HG03439 (cell line): Measurements from ENCODE around the gene BACH2.

Experiments used
- ATAC-seq: cut with Tn5 transposase; IDR thresholded peaks from one replicate; pipeline ENCODE4 v1.9.1; 2021; ENCODE audit warnings: mild to moderate bottlenecking, moderate library complexity; ENCODE audit not compliant: unreplicated experiment

The BACH2 gene

GRCh38 chr6:90005048-90005827 lies 291.4 kb downstream of the BACH2 start:
- no peak for ATAC-seq

- ATAC-seq = no peak
Observed at GRCh38 chr6:90004511-90004910, 292.1 kb downstream of the BACH2 start.

GRCh38 chr6:90003941-90004340 lies 292.7 kb downstream of the BACH2 start:
- no peak for ATAC-seq

GRCh38 chr6:90003069-90003795 lies 293.4 kb downstream of the BACH2 start:
- no peak for ATAC-seq

GRCh38 chr6:90000864-90001731 lies 295.5 kb downstream of the BACH2 start:
- ATAC-seq = no peak

- no peak for ATAC-seq
Observed at GRCh38 chr6:89999945-90000825, 296.5 kb downstream of the BACH2 start.

GRCh38 chr6:89999154-89999553 lies 297.5 kb downstream of the BACH2 start:
- ATAC-seq = no peak

GRCh38 chr6:89997456-89998445 lies 298.9 kb downstream of the BACH2 start:
- ATAC-seq = no peak

- no peak for ATAC-seq
Observed at GRCh38 chr6:89993411-89993810, 303.2 kb downstream of the BACH2 start.

- ATAC-seq = no peak
Observed at GRCh38 chr6:89992818-89993217, 303.8 kb downstream of the BACH2 start.

- ATAC-seq = no peak
Observed at GRCh38 chr6:89989742-89990141, 306.9 kb downstream of the BACH2 start.

GRCh38 chr6:89987830-89988229 lies 308.8 kb downstream of the BACH2 start:
- no peak for ATAC-seq

GRCh38 chr6:89987140-89987539 lies 309.5 kb downstream of the BACH2 start:
- ATAC-seq = no peak

GRCh38 chr6:89986650-89987074 lies 310.0 kb downstream of the BACH2 start:
- ATAC-seq = no peak

- ATAC-seq = no peak
Observed at GRCh38 chr6:89985751-89986493, 310.7 kb downstream of the BACH2 start.

GRCh38 chr6:89984926-89985750 lies 311.5 kb downstream of the BACH2 start:
- ATAC-seq = no peak

- ATAC-seq = no peak
Observed at GRCh38 chr6:89980353-89980752, 316.3 kb downstream of the BACH2 start.
